Pons (tissue), 1 donor: ENCODE results near the gene IFT22.
A peak's percentile ranks its signal among the peaks of the same experiment; 100 is the strongest.
"Not testable (repeated sequence)": the region's sequence is repeated elsewhere in the genome, so short reads cannot be mapped to it uniquely, and the experiment has no call there.

Source experiments
- DNase-seq: peaks from one replicate; pipeline ENCODE4 v3.0.0-alpha.2; 2016; ENCODE audit warnings: low spot score

Gene IFT22

DNA sequence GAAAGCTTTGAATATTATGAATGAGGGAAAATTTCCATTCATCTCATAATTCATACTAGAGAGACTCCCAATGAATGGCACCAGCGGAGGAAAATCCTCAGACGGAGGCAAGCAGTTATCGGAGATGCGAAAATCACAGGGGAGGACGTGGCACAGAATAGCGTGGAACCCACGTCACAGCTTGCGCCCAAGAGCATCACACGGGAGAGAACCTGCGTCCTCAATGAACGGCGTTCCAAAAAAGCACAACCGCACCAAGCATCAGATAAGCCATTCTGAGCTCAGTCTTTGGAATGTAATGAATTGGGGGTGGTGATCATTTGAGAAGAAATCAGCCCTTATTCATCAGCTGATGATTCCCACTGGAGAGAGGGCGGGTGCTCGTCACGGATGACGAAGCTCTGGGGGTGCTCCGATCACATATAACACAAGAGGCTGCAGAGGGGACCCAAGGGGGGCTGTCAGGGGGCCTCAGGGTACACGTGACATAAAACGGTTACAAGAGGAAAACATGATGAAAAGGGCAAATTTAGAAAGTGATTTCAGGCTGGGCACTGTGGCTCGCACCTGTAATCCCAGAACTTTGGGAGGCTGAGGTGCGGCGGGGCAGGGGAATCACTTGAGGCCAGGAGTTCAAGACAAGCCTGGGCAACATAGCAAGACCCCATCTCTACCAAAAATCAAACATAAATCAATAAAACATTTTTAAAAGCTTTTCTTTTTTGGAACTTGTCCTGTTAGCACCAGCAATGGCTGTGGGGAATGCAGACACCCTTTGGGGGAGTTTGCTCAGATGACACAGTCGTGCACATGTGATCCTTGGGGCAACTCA, 42.9 kb downstream of the IFT22 start:
- DNase-seq: no peak

DNA sequence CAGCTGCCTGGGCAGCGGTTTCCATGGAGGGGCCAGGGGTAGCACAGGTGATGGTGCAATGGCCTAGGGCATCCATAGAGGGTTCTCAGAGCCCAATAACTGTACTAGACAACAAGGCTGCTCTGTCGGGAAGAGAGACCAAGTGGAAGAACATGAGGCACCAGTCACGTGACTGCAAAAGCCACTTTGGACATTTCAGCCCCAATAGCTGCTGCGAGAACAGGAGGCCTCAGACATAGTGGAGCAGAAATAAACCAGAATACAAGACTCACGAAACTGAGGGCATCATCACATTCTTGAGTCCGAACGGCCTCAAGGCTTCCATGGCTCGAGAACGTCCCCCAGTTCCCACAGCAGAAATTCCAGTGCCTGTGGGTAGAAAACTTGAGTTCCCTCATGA, 44.5 kb downstream of the IFT22 start:
- no peak for DNase-seq

- no peak for DNase-seq
These were observed 48.4 kb downstream of the IFT22 start for GRCh38 chr7:101273206-101273605.

DNA sequence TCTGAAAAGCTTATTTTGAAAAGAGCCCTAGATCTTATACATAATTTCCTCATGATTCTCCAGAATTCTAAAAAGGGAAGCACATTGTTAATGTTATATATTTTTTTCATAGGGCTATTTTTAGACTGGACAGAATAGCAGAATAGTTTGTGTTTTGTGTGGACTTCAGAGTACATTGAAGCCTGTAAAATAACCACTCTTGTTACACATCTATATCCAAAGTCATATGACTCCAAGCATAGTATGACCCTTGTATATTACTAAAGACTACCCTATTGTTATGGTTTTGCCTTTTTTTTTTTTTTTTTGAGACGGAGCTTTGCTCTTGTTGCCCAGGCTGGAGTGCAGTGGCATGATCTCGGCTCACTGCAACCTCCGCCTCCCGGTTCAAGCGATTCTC, 50.6 kb downstream of the IFT22 start:
- peak; percentile 91 for DNase-seq

DNA sequence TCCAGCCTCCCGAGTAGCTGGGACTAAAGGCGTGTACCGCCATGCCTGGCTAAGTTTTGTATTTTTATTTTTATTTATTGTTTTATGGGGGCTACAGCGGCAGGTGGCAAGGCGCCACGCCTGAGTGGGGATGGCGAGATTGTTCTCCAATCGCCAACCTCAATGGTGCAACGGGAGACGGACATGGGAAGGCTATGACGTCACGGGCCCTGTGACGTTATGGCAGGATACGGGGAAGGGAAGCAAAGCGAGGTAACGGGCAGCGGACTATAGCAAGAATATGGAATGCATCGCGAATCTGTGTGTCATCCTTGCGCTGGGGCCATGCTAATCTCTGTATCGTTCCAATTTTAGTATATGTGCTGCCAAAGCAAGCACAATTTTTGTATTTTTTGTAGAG, 51.9 kb downstream of the IFT22 start:
- DNase-seq: no peak

DNA sequence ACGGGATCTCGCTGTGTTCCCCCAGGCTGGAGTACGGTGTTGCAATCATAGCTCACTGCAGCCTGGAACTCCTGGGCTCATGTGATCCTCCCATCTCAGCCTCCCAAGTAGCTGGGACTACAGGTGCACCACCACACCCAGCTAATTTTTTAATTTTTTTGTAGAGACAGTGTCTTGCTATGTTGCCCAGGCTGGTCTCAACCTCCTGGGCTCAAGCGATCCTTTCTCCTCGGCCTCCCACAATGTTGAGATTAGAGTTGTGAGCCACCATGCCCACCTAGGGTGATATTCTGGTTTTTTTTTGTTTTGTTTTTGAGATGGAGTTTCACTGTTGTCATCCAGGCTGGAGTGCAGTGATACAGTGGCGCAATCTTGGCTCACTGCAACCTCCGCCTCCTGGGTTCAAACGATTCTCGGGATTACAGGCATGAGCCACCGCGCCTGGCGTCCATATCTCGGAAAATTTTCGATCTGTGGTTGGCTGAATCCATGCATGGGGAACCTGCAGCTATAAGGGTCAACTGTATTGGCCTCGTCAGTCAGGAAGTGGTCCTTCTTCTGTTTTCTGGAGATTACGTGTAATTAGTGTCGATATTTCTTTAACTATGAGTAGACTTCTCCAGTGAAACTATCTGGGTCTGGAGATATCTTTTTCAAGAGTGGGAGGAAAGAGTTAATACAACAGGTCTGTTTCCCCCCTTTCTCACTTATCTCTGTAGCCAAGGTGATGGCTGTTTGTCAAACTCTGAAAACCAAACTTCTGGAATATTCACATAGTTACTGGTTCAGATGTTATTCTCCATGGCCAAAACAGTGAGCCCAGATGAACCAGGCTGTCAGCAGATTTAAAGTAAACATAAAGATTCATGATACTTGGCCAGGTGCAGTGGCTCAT, 55.7 kb downstream of the IFT22 start:
- DNase-seq: no peak

DNA sequence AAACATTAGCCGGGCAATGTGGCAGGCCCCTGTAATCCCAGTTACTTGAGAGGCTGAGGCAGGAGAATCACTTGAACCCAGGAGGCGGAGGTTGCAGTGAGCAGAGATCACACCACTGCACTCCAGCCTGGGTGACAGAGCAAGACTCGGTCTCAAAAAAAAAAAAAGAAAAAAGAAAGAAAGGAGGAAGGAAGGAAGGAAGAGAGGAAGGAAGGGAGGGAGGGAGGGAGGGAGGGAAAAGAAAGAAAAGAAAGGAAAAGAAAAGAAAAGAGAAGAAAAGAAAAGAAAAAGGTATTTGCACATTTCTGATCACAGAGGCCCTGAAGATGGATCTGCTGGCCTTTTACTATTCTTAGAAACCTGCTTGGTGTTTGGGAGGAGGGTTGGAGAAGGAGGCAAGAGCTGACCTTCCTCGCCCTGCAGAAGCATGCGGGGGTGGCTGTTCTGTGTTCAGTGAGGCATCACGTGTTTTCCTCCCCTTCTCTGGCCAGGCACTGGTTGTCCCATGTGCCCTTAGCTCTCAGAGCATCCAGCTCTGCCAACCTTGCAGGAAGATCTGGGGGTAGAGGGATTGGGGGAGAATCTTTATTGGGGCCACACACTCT, 57.4 kb downstream of the IFT22 start:
- DNase-seq: not testable (repeated sequence)
